C4-2B (cell line): ENCODE data around the gene ATF7.

Experiments
- CTCF ChIP-seq: fragments of 450-650 bp; conservative IDR thresholded peaks from 2 replicates; pipeline ENCODE4 v1.5.1; 2017; ENCODE audit warnings: mild to moderate bottlenecking
- ZFX ChIP-seq: fragments of 450-650 bp; IDR thresholded peaks from 2 replicates; pipeline ENCODE4 v1.6.1; 2017

- no peak for TF ChIP-seq CTCF
- no peak for TF ChIP-seq ZFX
Measured at GRCh38 chr12:53479331-53479730, 146.9 kb downstream of the ATF7 start.
